ELR (cell line): Measurements from ENCODE around the gene NCKAP5.
A peak's percentile ranks its signal among the peaks of the same experiment; 100 is the strongest.

Experiments
- DNase-seq: peaks from one replicate; pipeline ENCODE4 v3.0.0-alpha.2; 2015; ENCODE audit warnings: low read depth

NCKAP5 gene

DNA sequence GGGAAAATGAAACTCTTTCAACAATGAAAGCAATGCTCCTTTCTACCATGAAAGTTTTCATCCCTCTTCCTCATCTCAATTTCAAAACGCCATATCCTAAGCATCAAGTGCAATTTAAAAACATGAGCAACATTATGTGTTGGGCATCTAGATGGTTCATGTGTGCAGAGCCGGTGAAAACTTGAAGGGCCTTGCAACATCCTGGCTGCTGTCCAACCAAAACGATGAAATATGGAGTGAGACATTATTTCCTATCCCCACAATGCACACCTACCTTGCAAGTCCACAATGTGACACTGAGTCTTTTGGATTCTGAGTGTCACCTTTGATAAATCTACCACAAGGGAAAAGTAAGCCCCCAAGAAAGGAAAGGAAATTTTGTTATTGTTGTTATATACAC is 110.0 kb downstream of the NCKAP5 start:
- DNase-seq, result peak; percentile 15

GRCh38 chr2:133457861-133458260 is 110.4 kb downstream of the NCKAP5 start:
- no peak for DNase-seq

- DNase-seq, result no peak
Measured at GRCh38 chr2:133456971-133457370, 111.3 kb downstream of the NCKAP5 start.

DNA sequence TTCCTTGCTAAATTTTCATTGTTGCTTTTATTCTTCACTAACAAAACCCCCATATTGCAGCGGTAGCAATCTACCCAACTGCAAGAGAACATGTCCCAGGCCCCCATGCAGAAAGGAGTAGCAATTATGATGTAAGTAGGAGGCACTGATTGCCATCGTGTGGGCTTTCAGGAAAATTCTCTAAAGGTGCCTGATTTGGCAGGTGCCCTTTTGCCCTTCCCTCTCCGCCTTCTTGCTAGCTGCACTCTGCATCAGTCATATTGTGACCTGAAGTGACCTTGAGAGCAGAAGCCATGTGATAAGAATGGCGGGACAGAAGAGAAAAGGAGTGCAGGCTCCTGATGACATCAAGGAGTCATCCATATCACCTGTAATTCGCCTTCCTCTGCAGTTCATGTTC is 112.1 kb downstream of the NCKAP5 start:
- no peak for DNase-seq

DNA sequence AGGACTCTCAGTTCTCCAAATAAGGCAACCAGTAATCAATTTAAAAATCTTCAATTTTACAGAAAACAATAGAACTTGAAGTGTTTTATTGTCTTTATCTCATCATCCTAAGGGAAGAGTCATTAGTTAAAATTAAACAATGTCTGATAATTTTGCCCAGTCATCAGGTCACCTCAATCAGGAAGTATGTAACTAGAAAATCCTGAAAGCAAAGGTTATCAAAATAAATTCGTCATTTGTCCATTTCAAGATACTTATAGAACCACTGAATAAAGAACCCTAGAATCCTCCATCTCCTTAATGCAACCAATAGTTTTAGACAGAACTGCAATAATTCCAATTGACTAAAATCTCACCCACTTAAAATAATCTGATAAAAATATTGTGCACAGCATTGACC is 115.2 kb downstream of the NCKAP5 start:
- DNase-seq, result no peak

- no peak for DNase-seq
Measured at GRCh38 chr2:133452583-133452982, 115.7 kb downstream of the NCKAP5 start.

- DNase-seq, result no peak
Measured at GRCh38 chr2:133452146-133452545, 116.1 kb downstream of the NCKAP5 start.

DNA sequence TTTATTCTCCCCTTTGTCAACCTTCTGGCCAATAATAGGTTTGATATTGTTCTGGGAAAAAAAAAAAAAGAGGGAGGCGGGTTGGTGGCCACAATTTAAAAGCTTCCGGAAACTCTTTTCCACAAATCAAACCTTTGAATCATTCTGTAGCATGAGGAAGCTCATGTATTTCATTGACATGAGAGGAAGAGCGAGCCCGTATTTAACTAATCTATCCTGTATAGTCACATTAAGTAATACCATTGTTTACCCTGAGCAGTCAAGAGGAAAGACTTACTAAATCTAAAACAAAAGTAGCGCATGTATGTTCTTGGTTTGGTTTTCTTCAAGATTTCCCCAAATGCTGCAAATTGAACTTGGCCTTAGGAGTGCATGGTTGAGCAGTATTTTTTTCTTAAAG is 120.1 kb downstream of the NCKAP5 start:
- DNase-seq, result no peak

DNA sequence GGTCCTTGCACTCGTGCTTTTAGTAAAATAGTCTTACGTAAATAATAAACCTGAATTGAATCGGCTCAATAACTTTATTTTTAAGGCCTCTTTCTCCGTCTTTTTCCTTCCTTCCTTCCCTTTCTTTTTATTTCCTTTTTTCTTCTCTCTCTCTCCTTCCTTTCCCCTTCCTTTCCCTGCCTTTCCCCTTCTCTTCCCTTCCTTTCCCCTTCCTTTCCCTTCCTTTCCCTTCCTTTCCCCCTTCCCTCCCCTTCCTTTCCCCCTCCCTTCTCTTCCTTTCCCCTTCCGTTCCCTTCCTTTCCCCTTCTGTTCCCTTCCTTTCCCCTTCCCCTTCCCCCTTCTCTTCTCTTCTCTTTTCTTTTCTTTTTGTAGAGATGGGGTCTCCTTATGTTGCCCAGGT is 121.0 kb downstream of the NCKAP5 start:
- no peak for DNase-seq

DNA sequence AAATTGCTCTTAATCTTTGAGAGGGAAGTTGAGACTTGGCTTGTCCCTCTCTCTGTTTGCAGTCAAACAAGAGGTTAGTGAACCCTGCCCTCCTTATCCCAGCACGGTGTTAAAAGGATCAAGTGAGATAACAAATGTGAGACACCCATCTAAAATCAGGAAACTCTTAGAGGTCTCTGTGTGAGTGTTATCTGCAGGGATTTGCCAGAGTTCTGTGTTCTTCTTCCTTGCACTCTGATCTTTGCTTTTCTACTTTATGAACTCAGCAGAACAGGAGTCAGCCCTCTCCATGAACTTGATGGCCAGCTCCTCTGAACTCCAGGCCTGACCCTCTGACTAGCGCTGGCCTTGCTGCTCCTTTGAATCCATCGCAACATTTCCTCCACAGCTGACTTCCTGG is 123.8 kb downstream of the NCKAP5 start:
- DNase-seq, result no peak

- DNase-seq, result no peak
Measured at GRCh38 chr2:133442393-133442792, 125.9 kb downstream of the NCKAP5 start.

- DNase-seq, result no peak
Measured at GRCh38 chr2:133439565-133439920, 128.7 kb downstream of the NCKAP5 start.

- DNase-seq, result no peak
Measured at GRCh38 chr2:133438848-133439564, 129.3 kb downstream of the NCKAP5 start.

DNA sequence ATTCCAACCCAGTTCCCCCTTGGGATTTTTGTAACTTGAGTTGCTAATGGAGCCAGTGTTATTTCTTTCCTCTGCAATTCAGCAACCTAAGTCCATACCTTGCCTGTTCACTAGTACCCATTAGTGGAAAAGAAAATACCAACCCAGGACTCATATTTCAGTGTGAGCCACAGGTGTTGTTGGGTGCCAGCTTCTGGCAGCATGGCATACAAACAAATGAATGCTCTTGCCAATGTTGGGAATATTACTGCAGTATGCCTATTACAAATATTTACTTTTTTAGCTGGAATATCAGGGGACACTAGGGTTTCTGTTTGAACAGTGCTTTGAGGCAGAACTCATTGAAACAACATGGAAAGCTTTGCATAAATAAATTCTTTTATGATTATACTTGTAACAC is 130.2 kb downstream of the NCKAP5 start:
- DNase-seq, result no peak

DNA sequence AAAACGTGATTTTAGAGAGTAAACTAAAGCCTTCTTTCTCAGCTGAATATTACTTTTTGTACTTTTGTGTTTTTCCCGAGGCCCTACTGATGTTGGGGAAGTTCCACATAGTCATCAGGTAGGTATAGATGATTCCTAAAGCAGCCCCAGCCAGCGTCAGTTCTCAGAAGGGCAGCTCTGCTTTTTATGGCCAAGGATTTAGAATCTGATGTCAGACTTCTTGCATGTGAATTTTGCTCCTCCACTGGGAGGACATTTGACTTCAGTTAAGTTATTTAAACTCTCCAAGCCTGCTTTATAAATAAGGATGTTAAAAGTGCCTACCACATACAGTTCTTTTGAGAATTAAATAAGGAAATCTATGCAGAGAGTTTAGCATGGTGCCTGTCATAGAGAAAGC is 130.8 kb downstream of the NCKAP5 start:
- no peak for DNase-seq

- peak; percentile 49 for DNase-seq
Measured at GRCh38 chr2:133434959-133435668, 133.1 kb downstream of the NCKAP5 start.

GRCh38 chr2:133433455-133434451 is 134.5 kb downstream of the NCKAP5 start:
- DNase-seq, result no peak

- DNase-seq, result no peak
Measured at GRCh38 chr2:133432778-133433177, 135.5 kb downstream of the NCKAP5 start.

DNA sequence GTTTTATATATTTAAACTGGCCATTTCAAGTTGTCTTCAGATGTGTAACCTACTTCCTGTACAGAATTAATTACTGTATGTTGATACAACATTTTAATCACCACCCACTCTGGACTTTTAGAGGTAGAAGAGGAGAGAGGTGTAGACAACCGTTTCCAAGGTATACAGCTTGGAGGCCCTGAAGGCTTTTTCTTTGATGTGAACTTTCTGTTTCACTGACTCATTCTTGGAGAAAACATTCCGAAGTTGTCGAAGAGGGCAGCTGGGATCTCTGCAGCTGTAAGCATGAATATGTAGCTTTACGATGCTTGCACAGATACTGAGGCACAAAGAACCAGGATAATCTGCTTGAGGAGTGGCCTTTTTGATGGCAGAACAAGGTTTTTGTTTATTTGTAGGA is 137.0 kb downstream of the NCKAP5 start:
- peak; percentile 32 for DNase-seq

- no peak for DNase-seq
Measured at GRCh38 chr2:133426791-133427190, 141.5 kb downstream of the NCKAP5 start.

DNA sequence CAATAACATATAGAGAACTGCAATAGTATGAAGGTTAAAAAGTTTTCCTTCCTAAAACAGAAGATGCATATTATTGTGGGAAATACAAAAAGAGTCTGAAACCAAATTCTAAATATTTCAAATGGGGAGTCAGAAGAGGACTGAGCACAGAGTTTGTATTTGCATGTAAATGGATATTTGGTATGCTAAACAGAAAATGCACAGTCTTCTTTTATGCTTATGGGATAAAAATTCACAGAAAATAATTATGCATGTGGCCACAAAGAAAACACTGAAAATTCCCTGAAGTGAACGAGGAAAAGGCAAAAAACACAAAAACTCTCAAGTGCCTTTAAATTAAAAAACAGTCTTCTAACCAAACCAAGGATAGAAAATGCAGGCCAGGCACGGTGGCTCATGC is 142.7 kb downstream of the NCKAP5 start:
- no peak for DNase-seq

DNA sequence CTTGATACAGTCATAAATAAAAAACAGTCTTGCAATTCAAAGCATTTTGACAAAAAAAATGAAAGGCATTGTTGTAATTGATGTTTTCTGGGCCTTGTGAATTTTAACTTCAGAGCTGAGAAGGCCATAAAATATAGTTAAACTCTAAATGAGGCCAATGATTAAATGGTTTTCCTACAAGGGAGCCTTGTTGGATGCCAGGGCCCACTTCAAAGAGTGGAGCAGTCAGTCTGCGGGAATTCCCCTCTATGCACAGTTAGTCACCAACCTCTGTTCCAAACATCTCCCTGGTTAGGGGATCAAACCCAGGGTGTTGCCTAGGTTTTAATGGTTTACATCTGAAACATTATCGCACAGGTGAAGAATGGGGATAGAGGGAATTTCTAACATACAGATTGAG is 143.4 kb downstream of the NCKAP5 start:
- DNase-seq, result peak; percentile 41

- DNase-seq, result no peak
Measured at GRCh38 chr2:133422931-133423351, 145.3 kb downstream of the NCKAP5 start.
